Esophagus squamous epithelium (tissue), 5 donors: Measurements from ENCODE around the gene IL20. TPM values are rescaled to one million over a fixed set of nuclear protein-coding genes. Genes with fewer than 3 reads are reported as not detected.

Source experiments
- DNase-seq: peaks from one replicate; lab custom pipeline; 2025; lab: John Stamatoyannopoulos, UW
- H3K27ac ChIP-seq, 4 donors: fragments of 200-600 bp; sonication (generic); one replicate each; pipeline ENCODE4 v1.5.1; 2016 to 2019; ENCODE audit warnings: mild to moderate bottlenecking in 1 of 4
- H3K27me3 ChIP-seq, 4 donors: fragments of 200-600 bp; sonication (generic); 1 replicate in 3 of 4; 2 replicates in 1 of 4; pipeline versions ENCODE4 v1.5.1 to v1.6.0; 2017 to 2021; ENCODE audit warnings: antibody characterized with exemption in 1 of 4
- H3K36me3 ChIP-seq, 3 donors: fragments of 200-600 bp; sonication (generic); one replicate each; pipeline ENCODE4 v1.5.1; 2016 to 2019
- H3K4me1 ChIP-seq, 3 donors: fragments of 200-600 bp; sonication (generic); one replicate each; pipeline ENCODE4 v1.5.1; 2017 to 2019
- H3K4me3 ChIP-seq, 4 donors: fragments of 200-600 bp; sonication (generic); 1 replicate in 3 of 4; 2 replicates in 1 of 4; pipeline ENCODE4 v1.5.1; 2016 to 2019; ENCODE audit warnings: mild to moderate bottlenecking in 2 of 4, moderate library complexity in 1 of 4
- H3K9me3 ChIP-seq, 3 donors: fragments of 200-600 bp; sonication (generic); one replicate each; pipeline ENCODE4 v1.5.1; 2016 to 2019
- CTCF ChIP-seq, 6 experiments: fragments of 450-650 bp in 4 of 6; fragments of 200-600 bp in 2 of 6; sonication (generic) in 2 of 6; IDR thresholded peaks; one replicate each; pipeline ENCODE4 v1.5.1; 2016 to 2019; ENCODE audit warnings: antibody characterized with exemption in 6 of 6, mild to moderate bottlenecking in 4 of 6, moderate library complexity in 4 of 6
- POLR2A ChIP-seq, 4 donors: fragments of 450-650 bp; IDR thresholded peaks; one replicate each; pipeline ENCODE4 v1.6.1; 2017; ENCODE audit warnings: antibody characterized with exemption in 4 of 4, mild to moderate bottlenecking in 4 of 4, moderate library complexity in 3 of 4
- WGBS, 2 donors: methylation state at CpG; one replicate each; pipeline ENCODE4 v1.1.5; 2018; 5-methylcytosine and 5-hydroxymethylcytosine counted together
- intact Hi-C: fragments of 100-400 bp; cut with DNase I; formaldehyde crosslinking; loops from one replicate; pipeline ENCODE4 v1.15.0; 2022
- total RNA-seq, 4 donors: library from RNA; depleted of rRNA; stranded (reverse); fragments of >200 nt; gene quantifications; one replicate each; pipeline ENCODE4 v1.1.0, GENCODE V29; 2016
- donor health status: DM: yes; HTN: yes; CAD: no.

Gene IL20
- total RNA-seq, 4 donors from 2014 or later = 1.1 TPM; not detected in 3

GRCh38 chr1:206886831-206887230 is 21.4 kb downstream of the IL20 start:
- no peaks in the 10 kb centered on the region for H3K9me3 ChIP-seq
- H3K27ac ChIP-seq = no peak overlapping the region
- peaks cover 0 to 7% (median 0%) of the 10 kb centered on the region in 4 donors for H3K27me3 ChIP-seq
- intact Hi-C loops = no loop called here
- TF ChIP-seq CTCF (IDR thresholded peaks at IDR 0.05) (no peak), POLR2A (IDR thresholded peaks at IDR 0.05) (no peak)
- DNase-seq = no peak
- peaks cover 3 to 47% (median 10%) of the 10 kb centered on the region in 3 donors for H3K4me1 ChIP-seq
- H3K4me3 ChIP-seq = no peak overlapping the region
- H3K36me3 ChIP-seq = no peaks in the 10 kb centered on the region
- WGBS, 2 donors = 83 to 100% methylated on average over 1 of the region's 1 CpG

- Histone ChIP-seq H3K4me3 (no peak overlapping the region), H3K27ac (no peak overlapping the region), H3K36me3 (no peaks in the 10 kb centered on the region), H3K27me3 (peaks cover 0 to 11% (median 0%) of the 10 kb centered on the region in 4 donors), H3K4me1 (peaks cover 3 to 47% (median 10%) of the 10 kb centered on the region in 3 donors), H3K9me3 (no peaks in the 10 kb centered on the region)
- no peak for DNase-seq
- TF ChIP-seq POLR2A (IDR thresholded peaks at IDR 0.05) = no peak
- TF ChIP-seq CTCF (IDR thresholded peaks at IDR 0.05) = no peak
- WGBS, 2 donors = 39 to 44% methylated on average over 4 of the region's 4 CpGs
- intact Hi-C loops = no loop called here
These were observed 22.3 kb downstream of the IL20 start for GRCh38 chr1:206887701-206888100.

GRCh38 chr1:206890125-206891060 is 25.0 kb downstream of the IL20 start:
- H3K27me3 ChIP-seq = peaks cover 0 to 11% (median 0%) of the 10 kb centered on the region in 4 donors
- no peaks in the 10 kb centered on the region for H3K9me3 ChIP-seq
- WGBS, 2 donors = 45 to 53% methylated on average over 13 to 15 of the region's 15 CpGs
- peaks cover 3 to 40% (median 5%) of the 10 kb centered on the region in 3 donors for H3K4me1 ChIP-seq
- peak overlapping the region in 1 of 4 donors; percentile 20 for H3K27ac ChIP-seq
- intact Hi-C loops = no loop called here
- DNase-seq = no peak
- TF ChIP-seq POLR2A (IDR thresholded peaks at IDR 0.05) (no peak), CTCF (IDR thresholded peaks at IDR 0.05) (no peak)
- no peak overlapping the region for H3K4me3 ChIP-seq
- H3K36me3 ChIP-seq = no peaks in the 10 kb centered on the region

GRCh38 chr1:206891412-206891811 is 26.0 kb downstream of the IL20 start:
- 38 to 63% methylated on average over 1 of the region's 1 CpG for WGBS, 2 donors
- intact Hi-C loops = no loop called here

More at GRCh38 chr1:206891412-206891811, 26.0 kb downstream of the IL20 start:
- TF ChIP-seq POLR2A (IDR thresholded peaks at IDR 0.05) (no peak), CTCF (IDR thresholded peaks at IDR 0.05) (no peak)
- Histone ChIP-seq H3K27ac (no peak overlapping the region), H3K4me3 (no peak overlapping the region), H3K4me1 (peaks cover 4 to 41% (median 7%) of the 10 kb centered on the region in 3 donors), H3K9me3 (no peaks in the 10 kb centered on the region), H3K27me3 (peaks cover 0 to 11% (median 0%) of the 10 kb centered on the region in 4 donors), H3K36me3 (no peaks in the 10 kb centered on the region)
- no peak for DNase-seq
